Cardiac fibroblast (primary cell): ENCODE results near the gene TIMP1.
"Not testable (repeated sequence)": the region's sequence is repeated elsewhere in the genome, so short reads cannot be mapped to it uniquely, and the experiment has no call there.

ENCODE experiments used
- DNase-seq, 2 donors: peaks; one replicate each; pipeline versions ENCODE4 v3.0.0 to v3.0.0-alpha.2; 2010; ENCODE audit warnings: low read depth in 2 of 2
- H3K4me3 ChIP-seq, 2 donors: replicated peaks in 1 of 2; 1 replicate in 1 of 2; 2 replicates in 1 of 2; pipeline ENCODE4 v1.5.1; 2011; ENCODE audit warnings: low read depth in 2 of 2, low read length in 2 of 2, mild to moderate bottlenecking in 2 of 2, moderate library complexity in 1 of 2
- TF ChIP-seq, protein P1 (sequence below): IDR thresholded peaks from one replicate; pipeline ENCODE4 v1.5.1; 2011; ENCODE audit warnings: low read depth, mild to moderate bottlenecking, low read length, inconsistent platforms

TIMP1 gene

DNA sequence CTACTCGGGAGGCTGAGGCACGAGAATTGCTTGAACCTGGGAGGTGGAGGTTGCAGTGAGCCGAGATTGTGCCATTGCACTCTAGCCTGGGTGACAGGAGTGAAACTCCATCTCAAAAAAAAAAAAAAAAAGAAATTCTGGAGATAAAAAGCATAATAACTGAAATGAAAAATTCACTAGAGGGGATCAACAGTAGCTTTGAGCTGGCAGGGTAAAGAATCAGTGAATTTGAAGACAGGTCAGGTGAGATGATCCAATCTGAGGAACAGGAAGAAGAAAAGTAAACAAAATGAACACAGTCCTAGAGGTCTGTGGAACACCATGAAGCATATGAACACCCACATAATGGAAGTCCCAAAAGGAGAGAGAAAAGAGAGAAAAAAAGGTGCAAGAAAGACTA lies 15.0 kb downstream of the TIMP1 start:
- TF ChIP-seq, protein P1, sequence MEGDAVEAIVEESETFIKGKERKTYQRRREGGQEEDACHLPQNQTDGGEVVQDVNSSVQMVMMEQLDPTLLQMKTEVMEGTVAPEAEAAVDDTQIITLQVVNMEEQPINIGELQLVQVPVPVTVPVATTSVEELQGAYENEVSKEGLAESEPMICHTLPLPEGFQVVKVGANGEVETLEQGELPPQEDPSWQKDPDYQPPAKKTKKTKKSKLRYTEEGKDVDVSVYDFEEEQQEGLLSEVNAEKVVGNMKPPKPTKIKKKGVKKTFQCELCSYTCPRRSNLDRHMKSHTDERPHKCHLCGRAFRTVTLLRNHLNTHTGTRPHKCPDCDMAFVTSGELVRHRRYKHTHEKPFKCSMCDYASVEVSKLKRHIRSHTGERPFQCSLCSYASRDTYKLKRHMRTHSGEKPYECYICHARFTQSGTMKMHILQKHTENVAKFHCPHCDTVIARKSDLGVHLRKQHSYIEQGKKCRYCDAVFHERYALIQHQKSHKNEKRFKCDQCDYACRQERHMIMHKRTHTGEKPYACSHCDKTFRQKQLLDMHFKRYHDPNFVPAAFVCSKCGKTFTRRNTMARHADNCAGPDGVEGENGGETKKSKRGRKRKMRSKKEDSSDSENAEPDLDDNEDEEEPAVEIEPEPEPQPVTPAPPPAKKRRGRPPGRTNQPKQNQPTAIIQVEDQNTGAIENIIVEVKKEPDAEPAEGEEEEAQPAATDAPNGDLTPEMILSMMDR = no peak
- H3K4me3 ChIP-seq = no peak overlapping the region
- no peak for DNase-seq

DNA sequence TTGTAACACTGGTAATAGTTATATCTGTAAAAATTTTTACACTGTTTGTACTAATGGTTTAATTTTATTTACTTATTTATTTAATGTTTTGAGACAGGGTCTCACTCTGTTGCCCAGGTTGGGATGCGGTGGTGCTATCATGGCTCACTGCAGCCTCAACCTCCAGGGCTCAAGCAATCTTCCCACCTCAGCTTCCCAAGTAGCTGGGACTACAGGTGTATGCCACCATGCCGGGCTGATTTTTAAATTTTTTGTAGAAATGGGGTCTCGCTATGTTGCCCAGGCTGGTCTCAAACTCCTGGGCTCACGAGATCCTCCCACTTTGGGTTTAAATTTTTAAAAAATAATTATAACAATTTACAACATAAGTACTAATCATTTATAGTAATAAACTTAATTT lies 20.9 kb downstream of the TIMP1 start:
- DNase-seq, H3K4me3 ChIP-seq: not testable (repeated sequence)

- TF ChIP-seq, protein P1 = no peak
- H3K4me3 ChIP-seq = no peak overlapping the region
- no peak for DNase-seq
Measured at GRCh38 chrX:47605024-47605423, 22.8 kb downstream of the TIMP1 start.

GRCh38 chrX:47607091-47607490 lies 24.9 kb downstream of the TIMP1 start:
- peak in 1 of 2 donors; percentile 36 for DNase-seq
- H3K4me3 ChIP-seq = no peak overlapping the region
- TF ChIP-seq, protein P1 = no peak

DNA sequence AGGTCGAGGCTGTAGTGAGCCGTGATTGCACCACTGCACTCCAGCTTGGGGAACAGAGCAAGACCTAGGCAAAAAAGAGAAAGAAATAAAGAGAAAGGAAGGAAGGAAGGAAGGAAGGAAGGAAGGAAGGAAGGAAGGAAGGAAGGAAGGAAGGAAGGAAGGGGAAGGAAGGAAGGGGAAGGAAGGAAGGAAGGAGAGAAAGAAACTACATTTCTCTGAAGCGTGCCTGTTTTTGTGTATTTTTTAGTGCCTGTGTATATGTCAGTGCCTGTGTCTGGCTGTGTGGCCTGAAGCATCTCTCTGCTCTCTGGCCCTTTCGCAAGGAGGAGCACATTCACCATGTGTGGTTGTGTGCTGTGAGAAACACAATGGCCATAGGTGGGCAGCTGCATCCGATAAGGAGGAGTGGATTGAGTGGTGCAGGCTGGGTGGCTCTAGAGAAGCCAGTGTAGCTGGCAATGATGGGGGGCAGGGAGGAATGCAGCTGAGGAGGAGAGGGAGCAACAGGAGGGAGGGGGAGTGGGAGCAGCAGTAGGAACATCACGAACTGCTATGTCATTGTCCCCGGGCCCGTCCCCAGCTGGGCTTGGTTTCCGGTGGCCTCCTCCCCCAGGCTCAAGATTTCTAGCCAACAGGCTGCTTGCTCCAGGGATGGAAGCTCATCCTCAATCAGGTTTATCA lies 26.0 kb downstream of the TIMP1 start:
- DNase-seq = peak in 1 of 2 donors; percentile 16
- TF ChIP-seq, protein P1 = no peak
- no peak overlapping the region for H3K4me3 ChIP-seq

DNA sequence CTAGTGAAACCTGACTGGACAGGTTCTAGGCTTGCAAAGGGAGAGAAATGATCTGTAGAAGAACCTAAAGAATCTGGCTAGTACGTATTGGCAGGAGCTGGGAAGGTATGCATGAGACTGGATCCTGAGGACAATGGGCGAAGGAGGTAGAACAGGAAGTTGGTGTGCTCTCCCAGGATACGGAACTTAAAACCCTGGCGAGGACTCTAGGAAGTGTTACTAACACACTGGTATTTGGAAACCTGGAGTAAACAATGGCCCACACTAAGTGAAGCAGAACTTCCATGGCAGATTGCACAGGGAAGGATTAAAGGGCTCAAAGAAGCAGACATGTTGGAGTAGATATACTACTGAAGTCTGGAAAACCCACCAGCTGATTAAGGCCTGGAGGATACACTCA lies 28.3 kb downstream of the TIMP1 start:
- TF ChIP-seq, protein P1 = no peak
- DNase-seq = peak; percentile 8 to 52
- no peak overlapping the region for H3K4me3 ChIP-seq

GRCh38 chrX:47611489-47611888 lies 29.3 kb downstream of the TIMP1 start:
- TF ChIP-seq, protein P1 = no peak
- DNase-seq = no peak
- H3K4me3 ChIP-seq = no peak overlapping the region
